HG03095 (cell line): ENCODE data around the gene FGD5.

ENCODE experiments used
- ATAC-seq: cut with Tn5 transposase; IDR thresholded peaks from one replicate; pipeline ENCODE4 v1.9.1; 2021; ENCODE audit warnings: moderate library complexity; ENCODE audit not compliant: unreplicated experiment

FGD5 gene

GRCh38 chr3:14826069-14826468 lies 7.3 kb downstream of the FGD5 start:
- no peak for ATAC-seq

GRCh38 chr3:14827776-14828175 lies 9.0 kb downstream of the FGD5 start:
- ATAC-seq = no peak

- ATAC-seq = no peak
Observed at GRCh38 chr3:14829811-14830210, 11.0 kb downstream of the FGD5 start.

GRCh38 chr3:14831916-14832450 lies 13.2 kb downstream of the FGD5 start:
- ATAC-seq = no peak

GRCh38 chr3:14832975-14833722 lies 14.4 kb downstream of the FGD5 start:
- no peak for ATAC-seq

- ATAC-seq = no peak
Observed at GRCh38 chr3:14834121-14834520, 15.4 kb downstream of the FGD5 start.

- no peak for ATAC-seq
Observed at GRCh38 chr3:14834807-14835466, 16.2 kb downstream of the FGD5 start.

GRCh38 chr3:14836049-14836468 lies 17.3 kb downstream of the FGD5 start:
- no peak for ATAC-seq

- no peak for ATAC-seq
Observed at GRCh38 chr3:14837186-14837877, 18.6 kb downstream of the FGD5 start.

- ATAC-seq = no peak
Observed at GRCh38 chr3:14837878-14838258, 19.1 kb downstream of the FGD5 start.

GRCh38 chr3:14839236-14839635 lies 20.5 kb downstream of the FGD5 start:
- ATAC-seq = no peak

- no peak for ATAC-seq
Observed at GRCh38 chr3:14841836-14842235, 23.1 kb downstream of the FGD5 start.

- no peak for ATAC-seq
Observed at GRCh38 chr3:14842277-14842676, 23.5 kb downstream of the FGD5 start.

- no peak for ATAC-seq
Observed at GRCh38 chr3:14843321-14843720, 24.6 kb downstream of the FGD5 start.

GRCh38 chr3:14844386-14845170 lies 25.8 kb downstream of the FGD5 start:
- no peak for ATAC-seq

GRCh38 chr3:14845180-14845579 lies 26.4 kb downstream of the FGD5 start:
- no peak for ATAC-seq

- no peak for ATAC-seq
Observed at GRCh38 chr3:14845826-14846225, 27.1 kb downstream of the FGD5 start.

GRCh38 chr3:14846226-14846880 lies 27.6 kb downstream of the FGD5 start:
- ATAC-seq = no peak

- ATAC-seq = no peak
Observed at GRCh38 chr3:14847613-14848541, 29.1 kb downstream of the FGD5 start.
